Endothelial cell of umbilical vein (primary cell): Measurements from ENCODE around the gene VPS11. TPM values are rescaled to one million over a fixed set of nuclear protein-coding genes. Genes with fewer than 3 reads are reported as not detected.
"Not testable (repeated sequence)": the region's sequence is repeated elsewhere in the genome, so short reads cannot be mapped to it uniquely, and the experiment has no call there.

Experiments
- BruUV-seq: library from RNA; stranded (reverse); fragments of 400-500 nt; replicated peaks from 2 replicates; lab custom pipeline; 2021; lab: Mats Ljungman, UMichigan
- CTCF ChIA-PET: fragments of 300-600, 350-600 bp; sonication (Branson Sonifier 250); formaldehyde crosslinking; loops from one replicate; lab custom pipeline; 2021; ENCODE audit warnings: antibody characterized with exemption, inconsistent platforms; lab: Charles Lee
- POLR2A ChIA-PET: fragments of 300-600, 350-600 bp; sonication (Branson Sonifier 250); formaldehyde crosslinking; loops from one replicate; lab custom pipeline; 2021; ENCODE audit warnings: antibody characterized with exemption, inconsistent platforms; lab: Charles Lee
- DNase-seq: peaks from one replicate; pipeline ENCODE4 v3.0.0-alpha.2; 2011; ENCODE audit warnings: low read depth, low spot score
- FAIRE-seq: peaks from 2 replicates; lab custom pipeline; 2011; peaks lifted over from hg19 to GRCh38; lab: Jason Lieb, UNC
- H2AFZ ChIP-seq: 2 replicates; pipeline ENCODE4 v1.6.0; 2012; ENCODE audit warnings: low read depth, low read length, control low read depth, inconsistent platforms
- H3K27ac ChIP-seq: 2 replicates; pipeline ENCODE4 v1.5.1; 2011; ENCODE audit warnings: low read depth, mild to moderate bottlenecking, control low read depth, low read length, moderate library complexity; ENCODE audit not compliant: insufficient read depth
- H3K27me3 ChIP-seq, 2 experiments: 2 replicates each; pipeline versions ENCODE4 v1.6.0 to v1.6.1; 2011; ENCODE audit warnings: low read length in 2 of 2, mixed read lengths in 1 of 2; ENCODE audit not compliant: control insufficient read depth in 2 of 2, insufficient read depth in 2 of 2
- H3K36me3 ChIP-seq, 2 experiments: 2 replicates in 1 of 2; 3 replicates in 1 of 2; pipeline ENCODE4 v1.5.1; 2011; ENCODE audit warnings: low read length in 2 of 2, mild to moderate bottlenecking in 1 of 2, moderate library complexity in 1 of 2; ENCODE audit not compliant: control insufficient read depth in 2 of 2, insufficient read depth in 2 of 2; ENCODE audit errors: extremely low read depth in 1 of 2
- H3K4me1 ChIP-seq: 3 replicates; pipeline ENCODE4 v1.5.1; 2011; ENCODE audit warnings: mild to moderate bottlenecking, low read length; ENCODE audit not compliant: control insufficient read depth, insufficient read depth; ENCODE audit errors: extremely low read depth
- H3K4me2 ChIP-seq: 2 replicates; pipeline ENCODE4 v1.6.1; 2011; ENCODE audit warnings: low read length, control low read depth, mixed read lengths; ENCODE audit not compliant: insufficient read depth
- H3K4me3 ChIP-seq, 3 experiments: fragments of 200-600 bp in 1 of 3; sonication (generic), shearing (Covaris generic) in 1 of 3; replicated peaks in 1 of 3; 2 replicates each; pipeline ENCODE4 v1.5.1; 2011 to 2016; ENCODE audit warnings: control low read depth in 3 of 3, low read length in 3 of 3, mild to moderate bottlenecking in 2 of 3, inconsistent platforms in 1 of 3, low read depth in 1 of 3, moderate library complexity in 1 of 3; ENCODE audit not compliant: insufficient read depth in 1 of 3
- H3K79me2 ChIP-seq: 2 replicates; pipeline ENCODE4 v1.6.0; 2012; ENCODE audit warnings: low read length, inconsistent platforms; ENCODE audit not compliant: control insufficient read depth, insufficient read depth
- H3K9ac ChIP-seq: replicated peaks from 2 replicates; pipeline ENCODE3; 2011; ENCODE audit warnings: low read length, control low read depth; ENCODE audit not compliant: insufficient read depth; ENCODE audit errors: extremely low read depth
- H3K9me1 ChIP-seq: replicated peaks from 3 replicates; pipeline ENCODE4 v1.6.0; 2011; ENCODE audit warnings: mild to moderate bottlenecking, low read length; ENCODE audit not compliant: control insufficient read depth, insufficient read depth; ENCODE audit errors: extremely low read depth
- H3K9me3 ChIP-seq: replicated peaks from 2 replicates; pipeline ENCODE4 v1.5.1; 2012; ENCODE audit warnings: low read length, inconsistent platforms; ENCODE audit not compliant: control insufficient read depth, insufficient read depth
- H4K20me1 ChIP-seq: replicated peaks from 2 replicates; pipeline ENCODE3; 2011; ENCODE audit warnings: mild to moderate bottlenecking, low read length; ENCODE audit not compliant: control insufficient read depth, insufficient read depth; ENCODE audit errors: extremely low read depth
- EZH2 ChIP-seq: IDR thresholded peaks from 2 replicates; pipeline ENCODE4 v1.6.1; 2012; ENCODE audit warnings: borderline replicate concordance, low read depth, mild to moderate bottlenecking, moderate library complexity, low read length, inconsistent platforms; ENCODE audit not compliant: severe bottlenecking
- GATA2 ChIP-seq: IDR thresholded peaks from 2 replicates; pipeline ENCODE4 v1.7.0; 2011; ENCODE audit warnings: low read depth, mild to moderate bottlenecking, moderate library complexity, mixed read lengths, low read length; ENCODE audit not compliant: insufficient read length, insufficient read depth
- JUN ChIP-seq: IDR thresholded peaks from 2 replicates; pipeline ENCODE4 v1.6.1; 2011; ENCODE audit warnings: borderline replicate concordance, low read depth; ENCODE audit not compliant: insufficient read length, insufficient read depth
- MYC ChIP-seq: IDR thresholded peaks from one replicate; pipeline ENCODE4 v1.6.1; 2011; ENCODE audit warnings: mild to moderate bottlenecking, low read depth, low read length
- POLR2A ChIP-seq: IDR thresholded peaks from 2 replicates; pipeline ENCODE4 v1.6.1; 2012; ENCODE audit warnings: low read depth, mild to moderate bottlenecking, control low read depth, low read length
- POLR2AphosphoS5 ChIP-seq: IDR thresholded peaks from 2 replicates; pipeline ENCODE4 v1.6.1; 2012; ENCODE audit warnings: low read depth, mild to moderate bottlenecking, control low read depth, low read length, moderate library complexity; ENCODE audit not compliant: insufficient read depth
- dilution Hi-C: fragments of 300-500 bp; cut with MboI; formaldehyde crosslinking; loops from one replicate; pipeline ENCODE4 v1.15.0; 2019; ENCODE audit warnings: low sequenced_read_pairs; ENCODE audit not compliant: extremely low pct_ligation_motif_present
- intact Hi-C: fragments of 100-400 bp; cut with micrococcal nuclease; formaldehyde crosslinking; loops from one replicate; pipeline ENCODE4 v1.10.0; 2022
- polyA plus RNA-seq, 4 experiments: library from polyadenylated mRNA; depleted of rRNA in 3 of 4; stranded (reverse) in 3 of 4; unstranded in 1 of 4; fragments of >200 nt; gene quantifications; 2 replicates each; pipeline versions ENCODE4 v1.2.1 to v1.2.3, GENCODE V29; 2011 to 2012; ENCODE audit warnings: missing spikeins in 1 of 4
- total RNA-seq: library from RNA; stranded (reverse); gene quantifications from 2 replicates; pipeline ENCODE4 v1.2.3, GENCODE V29; 2021
- TF ChIP-seq, protein P1 (sequence below): IDR thresholded peaks from 2 replicates; pipeline ENCODE4 v1.6.1; 2011; ENCODE audit not compliant: insufficient read depth, insufficient read length

Gene VPS11
- total and polyA plus RNA-seq, 2 donors (not counting 3 experiments of a cell fraction or from before 2014, with no cell fraction given): 26.4 to 31.0 TPM

DNA sequence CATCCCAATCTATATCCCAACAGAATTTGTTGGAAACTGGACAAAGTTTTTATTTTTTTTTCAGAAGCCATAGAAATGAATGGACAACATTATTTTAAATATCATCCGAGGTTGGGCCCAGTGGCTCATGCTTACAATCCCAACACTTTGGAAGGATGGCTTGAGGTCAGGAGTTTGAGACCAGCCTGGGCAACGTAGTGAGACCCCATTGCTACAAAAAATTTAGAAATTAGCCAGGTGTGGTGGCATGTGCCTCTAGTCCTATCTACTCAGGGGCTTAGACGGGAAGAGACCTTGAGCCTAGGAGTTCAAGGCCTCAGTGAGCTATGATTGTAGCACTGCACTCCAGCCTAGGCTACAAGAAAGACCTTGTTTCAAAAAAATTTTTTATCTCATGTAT lies 32.8 kb upstream of the VPS11 start:
- Histone ChIP-seq H4K20me1 (no peaks in the 10 kb centered on the region), H3K9me3 (no peaks in the 10 kb centered on the region), H3K4me1 (peaks cover 3% of the 10 kb centered on the region), H3K27me3 (no peaks in the 10 kb centered on the region), H3K9ac (no peak overlapping the region), H2AFZ (no peak overlapping the region), H3K79me2 (no peaks in the 10 kb centered on the region), H3K9me1 (no peaks in the 10 kb centered on the region), H3K4me3 (no peak overlapping the region), H3K4me2 (no peak overlapping the region), H3K36me3 (no peaks in the 10 kb centered on the region), H3K27ac (no peak overlapping the region)
- FAIRE-seq (no peak), DNase-seq (no peak)
- dilution Hi-C loops (no loop called here), intact Hi-C loops (no loop called here)
- ChIA-PET POLR2A (no interaction called here), CTCF (no interaction called here)
- TF ChIP-seq POLR2AphosphoS5 (no peak), POLR2A (no peak), MYC (no peak), JUN (no peak)
- TF ChIP-seq, protein P1, sequence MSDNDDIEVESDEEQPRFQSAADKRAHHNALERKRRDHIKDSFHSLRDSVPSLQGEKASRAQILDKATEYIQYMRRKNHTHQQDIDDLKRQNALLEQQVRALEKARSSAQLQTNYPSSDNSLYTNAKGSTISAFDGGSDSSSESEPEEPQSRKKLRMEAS: no peak
- no TSS peak for BruUV-seq

DNA sequence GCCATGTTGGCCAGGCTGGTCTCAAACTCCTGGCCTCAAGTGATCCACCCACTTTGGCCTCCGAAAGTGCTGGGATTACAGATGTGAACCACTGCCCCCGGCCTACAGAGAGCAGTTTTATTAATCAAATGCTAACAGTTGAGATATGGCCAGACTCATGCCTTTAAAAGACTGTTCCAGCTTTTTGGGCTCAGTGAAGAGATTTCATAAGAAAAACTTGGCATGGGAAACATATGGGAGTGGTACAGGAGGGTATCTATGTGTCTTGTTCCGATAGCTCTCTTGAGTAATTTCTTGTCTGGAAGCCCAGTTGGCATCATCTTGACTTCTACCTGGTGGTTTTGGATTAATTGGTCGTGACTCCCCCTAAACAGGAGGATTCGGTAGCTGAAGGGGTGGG lies 28.7 kb upstream of the VPS11 start:
- no peak overlapping the region for H3K27ac ChIP-seq
- no peak for FAIRE-seq
- H3K4me2 ChIP-seq: no peak overlapping the region
- no peaks in the 10 kb centered on the region for H3K9me3 ChIP-seq
- H3K9me1 ChIP-seq: no peaks in the 10 kb centered on the region
- no peaks in the 10 kb centered on the region for H3K79me2 ChIP-seq
- H3K36me3 ChIP-seq: no peaks in the 10 kb centered on the region
- ChIA-PET POLR2A (no interaction called here), CTCF (no interaction called here)
- no peak overlapping the region for H2AFZ ChIP-seq
- TF ChIP-seq EZH2 (no peak), GATA2 (no peak)
- peaks cover 0 to 1% of the 10 kb centered on the region in 2 experiments for H3K27me3 ChIP-seq
- no peak overlapping the region for H3K4me3 ChIP-seq
- intact Hi-C loops (no loop called here), dilution Hi-C loops (no loop called here)
- no TSS peak for BruUV-seq
- no peak for DNase-seq
- no peaks in the 10 kb centered on the region for H4K20me1 ChIP-seq
- H3K9ac ChIP-seq: no peak overlapping the region
- H3K4me1 ChIP-seq: no peaks in the 10 kb centered on the region

DNA sequence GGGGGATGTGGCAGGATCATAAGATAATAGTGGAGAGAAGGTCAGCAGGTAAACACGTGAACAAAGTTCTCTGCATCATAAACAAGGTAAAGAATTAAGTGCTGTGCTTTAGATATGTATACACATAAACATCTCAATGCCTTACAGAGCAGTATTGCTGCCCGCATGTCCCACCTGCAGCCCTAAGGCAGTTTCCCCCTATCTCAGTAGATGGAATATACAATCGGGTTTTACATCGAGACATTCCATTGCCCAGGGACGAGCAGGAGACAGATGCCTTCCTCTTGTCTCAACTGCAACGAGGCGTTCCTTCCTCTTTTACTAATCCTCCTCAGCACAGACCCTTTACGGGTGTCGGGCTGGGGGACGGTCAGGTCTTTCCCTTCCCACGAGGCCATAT lies 28.1 kb upstream of the VPS11 start:
- H2AFZ ChIP-seq, H3K4me3 ChIP-seq, FAIRE-seq, H3K9me1 ChIP-seq, H3K9ac ChIP-seq, intact Hi-C loops, dilution Hi-C loops, H3K27me3 ChIP-seq, H3K36me3 ChIP-seq, H3K79me2 ChIP-seq, CTCF ChIA-PET, H3K4me1 ChIP-seq, H3K9me3 ChIP-seq, POLR2A ChIA-PET, H3K27ac ChIP-seq, BruUV-seq, H4K20me1 ChIP-seq, DNase-seq, H3K4me2 ChIP-seq: not testable (repeated sequence)
